T-helper 1 cell (primary cell): ENCODE data around the gene DALRD3.

ENCODE experiments used
- DNase-seq, 5 donors: peaks; one replicate each; pipeline ENCODE4 v3.0.0-alpha.2; 2012 to 2020

The DALRD3 gene

GRCh38 chr3:49004352-49005302 lies 13.8 kb downstream of the DALRD3 start:
- no peak for DNase-seq

- DNase-seq, result no peak
These were observed 17.2 kb downstream of the DALRD3 start for GRCh38 chr3:49001155-49001554.

DNA sequence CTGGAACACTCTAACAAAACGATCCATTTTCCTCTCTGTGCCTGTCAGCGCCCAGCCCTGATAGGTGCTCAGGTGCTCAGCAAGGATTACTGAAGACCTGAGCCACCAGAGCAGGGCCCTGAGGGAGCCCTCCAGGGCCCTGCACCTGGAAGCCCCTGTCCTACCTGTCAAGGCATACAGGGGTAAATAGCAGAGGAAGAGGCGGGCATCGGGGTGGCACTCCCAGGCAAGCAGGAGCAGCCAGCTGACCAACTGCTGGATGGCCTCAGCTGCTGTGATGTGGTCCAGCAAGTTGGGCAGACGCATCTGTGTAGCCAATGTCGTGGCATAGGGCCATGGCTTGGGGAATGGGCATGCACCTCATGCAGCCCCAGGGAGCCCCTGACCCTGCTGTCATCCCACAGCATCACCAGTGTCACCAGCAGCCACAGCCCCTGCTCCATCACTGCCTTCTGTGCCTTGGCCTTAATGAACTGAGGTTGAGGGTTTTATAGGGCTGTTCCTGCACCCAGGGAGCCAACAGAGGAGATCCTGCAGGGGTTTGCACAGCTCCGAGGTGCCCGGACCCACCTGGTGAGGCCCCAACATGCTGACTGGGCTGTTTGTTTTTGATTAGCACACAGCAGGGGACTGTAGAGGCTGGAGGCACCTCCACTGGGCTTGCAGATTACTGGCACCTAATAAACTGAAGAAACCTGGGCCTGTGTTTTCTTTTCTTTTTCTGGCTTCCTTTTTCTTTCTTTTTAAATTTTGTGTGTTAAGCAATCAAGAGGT lies 19.1 kb downstream of the DALRD3 start:
- DNase-seq, result no peak

- DNase-seq, result no peak
These were observed 20.4 kb downstream of the DALRD3 start for GRCh38 chr3:48997714-48998637.

DNA sequence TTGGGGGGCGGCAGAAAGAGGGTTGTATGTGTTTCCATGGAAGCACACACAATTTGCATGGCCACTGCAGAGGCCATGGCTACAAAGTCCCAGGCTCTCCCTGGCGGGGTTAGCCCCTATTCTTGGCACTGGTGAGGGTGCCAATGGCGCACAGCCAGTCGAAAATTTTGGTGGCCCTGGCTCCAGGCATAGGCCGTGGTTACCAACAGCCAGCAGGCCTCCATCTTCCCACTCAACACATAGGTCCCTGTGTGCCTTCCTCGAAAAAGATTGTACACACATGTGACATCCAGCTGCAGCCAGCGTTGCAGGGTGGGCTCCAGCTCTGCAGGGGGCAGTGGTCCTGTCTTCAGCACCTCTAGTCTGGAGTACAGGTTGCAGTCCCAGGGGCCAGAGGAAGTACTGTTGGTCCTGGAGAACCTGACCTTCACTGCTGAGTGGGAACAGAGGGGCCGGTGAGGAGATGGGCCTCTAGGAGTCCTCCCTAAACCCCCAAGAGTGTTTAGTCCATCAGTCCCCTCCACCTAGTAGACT lies 21.2 kb downstream of the DALRD3 start:
- DNase-seq, result no peak

- no peak for DNase-seq
These were observed 21.7 kb downstream of the DALRD3 start for GRCh38 chr3:48996640-48997039.

GRCh38 chr3:48993834-48994233 lies 24.5 kb downstream of the DALRD3 start:
- no peak for DNase-seq

DNA sequence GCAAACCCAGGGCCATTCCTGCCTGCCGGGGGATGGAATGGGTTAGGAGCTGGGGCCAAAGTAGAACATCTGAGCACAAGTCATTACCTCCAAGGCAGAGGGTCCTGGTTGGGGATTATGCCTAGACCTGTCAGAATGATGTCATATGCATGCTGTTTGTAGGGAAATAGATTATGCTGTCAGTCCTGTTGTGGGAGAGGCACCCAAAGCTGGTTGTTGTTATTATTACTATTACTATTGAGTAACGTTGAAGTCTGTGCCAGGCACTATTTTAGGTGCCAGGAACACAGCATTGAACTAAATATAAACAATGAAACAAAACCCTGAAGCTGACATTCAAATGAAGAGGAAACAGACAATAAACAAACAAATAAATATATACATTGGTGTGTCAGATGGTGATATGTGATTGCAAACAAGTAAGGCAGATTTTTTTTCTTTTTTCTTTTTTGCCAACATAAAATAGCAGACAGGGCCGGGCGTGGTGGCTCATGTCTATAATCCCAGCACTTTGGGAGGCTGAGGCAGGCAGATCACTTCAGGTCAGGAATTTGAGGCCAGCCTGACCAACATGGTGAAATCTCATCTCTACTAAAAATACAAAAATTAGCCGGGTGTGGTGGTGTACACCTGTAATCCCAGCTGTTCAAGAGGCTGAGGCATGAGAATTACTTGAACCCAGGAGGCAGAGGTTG lies 26.4 kb downstream of the DALRD3 start:
- no peak for DNase-seq

DNA sequence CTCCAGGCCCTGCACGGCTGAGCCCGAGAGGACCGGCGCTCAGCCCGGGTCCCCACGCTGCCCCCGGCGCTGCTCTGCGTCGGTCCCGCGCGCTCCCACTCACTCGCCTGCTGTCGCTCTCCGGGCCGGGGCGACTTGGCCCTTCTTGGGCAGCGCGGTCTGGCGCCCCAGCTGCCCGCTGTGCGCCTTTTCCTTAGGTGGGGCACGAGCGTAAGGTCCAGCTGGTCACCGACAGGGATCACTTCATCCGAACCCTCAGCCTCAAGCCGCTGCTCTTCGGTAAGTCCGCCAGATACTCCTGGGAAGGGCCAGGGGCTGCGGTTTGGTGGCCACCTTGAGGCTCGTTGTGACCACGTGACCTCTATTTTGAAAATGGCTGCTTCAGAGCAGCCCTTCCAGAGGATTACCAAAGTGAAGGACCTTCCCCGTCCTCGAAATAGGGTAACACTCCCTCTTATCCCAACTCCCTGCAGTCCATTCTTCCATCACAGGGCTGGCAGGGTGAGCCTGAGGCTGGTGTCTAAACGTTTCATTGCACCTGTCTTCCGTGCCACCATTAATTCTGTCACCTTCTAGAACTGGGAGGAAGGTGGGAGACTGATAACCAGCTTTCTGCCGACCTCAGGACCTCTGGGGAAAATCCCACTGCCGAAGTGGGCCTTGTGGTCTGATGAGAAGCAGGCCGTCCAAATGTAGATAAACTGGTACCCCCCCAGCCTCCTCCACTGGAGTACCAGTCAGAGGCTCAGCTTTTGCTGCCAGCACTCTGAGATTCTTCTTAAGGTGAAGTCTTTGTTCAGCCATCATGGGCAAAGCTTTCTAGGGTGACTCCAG lies 27.5 kb downstream of the DALRD3 start:
- peak in 3 of 5 donors; percentile 21 to 43 (median 22) for DNase-seq

DNA sequence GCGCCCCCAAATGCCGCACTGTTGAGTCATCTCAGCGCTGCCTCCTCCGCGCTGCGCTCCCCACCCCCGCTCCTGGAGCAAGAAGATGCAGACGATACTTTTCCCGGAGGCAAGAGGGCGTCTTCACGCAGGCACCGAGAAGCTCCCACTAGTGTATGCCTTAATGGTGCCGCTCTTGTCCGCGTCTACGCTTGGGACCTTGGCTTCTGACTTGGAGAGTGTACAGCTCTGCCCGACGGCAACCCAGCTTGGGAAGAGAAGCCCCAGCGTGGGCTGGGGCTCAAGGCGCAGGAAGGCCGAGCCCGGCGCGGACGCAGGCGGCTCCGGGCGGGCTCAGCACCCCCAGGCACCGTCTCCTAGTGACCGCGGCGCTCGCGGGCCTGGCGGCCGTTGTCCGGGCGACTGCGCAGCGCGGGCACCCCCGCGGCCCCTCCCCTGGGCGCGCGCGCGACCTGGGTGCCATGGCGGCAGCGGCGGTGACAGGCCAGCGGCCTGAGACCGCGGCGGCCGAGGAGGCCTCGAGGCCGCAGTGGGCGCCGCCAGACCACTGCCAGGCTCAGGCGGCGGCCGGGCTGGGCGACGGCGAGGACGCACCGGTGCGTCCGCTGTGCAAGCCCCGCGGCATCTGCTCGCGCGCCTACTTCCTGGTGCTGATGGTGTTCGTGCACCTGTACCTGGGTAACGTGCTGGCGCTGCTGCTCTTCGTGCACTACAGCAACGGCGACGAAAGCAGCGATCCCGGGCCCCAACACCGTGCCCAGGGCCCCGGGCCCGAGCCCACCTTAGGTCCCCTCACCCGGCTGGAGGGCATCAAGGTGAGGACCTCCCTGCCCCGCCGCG lies 28.4 kb downstream of the DALRD3 start, which contains the start of gene P4HTM:
Gene P4HTM, plus strand, starts transcription at position 446 of the 840 bp plus-strand sequence. Its CDS starts 16 bp downstream, at position 462.
- peak; percentile 46 to 76 (median 57) for DNase-seq

DNA sequence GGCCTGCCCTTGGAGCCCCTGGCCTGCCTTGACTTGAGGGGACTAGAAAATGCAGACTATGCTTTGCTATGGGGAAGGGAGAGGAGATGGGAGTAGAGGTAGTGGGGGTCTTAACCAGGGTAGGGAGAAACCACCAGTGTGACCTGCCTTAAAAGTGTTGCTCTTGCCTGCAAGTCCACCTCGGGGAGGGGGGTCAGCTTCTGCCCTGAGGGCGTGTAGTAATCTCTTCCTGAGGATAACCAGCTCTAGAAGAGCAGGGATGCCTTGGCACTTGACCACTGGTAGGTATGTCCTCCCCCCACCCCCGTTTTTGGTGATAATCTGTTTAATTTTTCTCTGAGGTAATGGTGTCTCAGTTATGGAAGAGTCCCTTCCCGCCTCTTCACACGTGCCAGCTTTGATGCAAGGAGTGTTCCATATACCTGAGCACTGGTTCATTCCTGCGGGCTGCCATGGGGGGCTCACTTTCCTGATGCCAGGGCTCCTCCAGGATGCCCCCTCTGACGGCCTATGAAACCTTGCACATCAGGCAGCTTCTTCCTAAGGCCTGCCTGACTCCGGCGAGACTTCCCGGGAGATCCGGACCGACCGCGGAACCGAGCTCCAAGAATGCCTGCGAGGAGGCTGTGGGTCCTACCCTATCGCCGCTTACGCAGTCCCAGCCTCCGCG lies 29.1 kb downstream of the DALRD3 start:
- no peak for DNase-seq

DNA sequence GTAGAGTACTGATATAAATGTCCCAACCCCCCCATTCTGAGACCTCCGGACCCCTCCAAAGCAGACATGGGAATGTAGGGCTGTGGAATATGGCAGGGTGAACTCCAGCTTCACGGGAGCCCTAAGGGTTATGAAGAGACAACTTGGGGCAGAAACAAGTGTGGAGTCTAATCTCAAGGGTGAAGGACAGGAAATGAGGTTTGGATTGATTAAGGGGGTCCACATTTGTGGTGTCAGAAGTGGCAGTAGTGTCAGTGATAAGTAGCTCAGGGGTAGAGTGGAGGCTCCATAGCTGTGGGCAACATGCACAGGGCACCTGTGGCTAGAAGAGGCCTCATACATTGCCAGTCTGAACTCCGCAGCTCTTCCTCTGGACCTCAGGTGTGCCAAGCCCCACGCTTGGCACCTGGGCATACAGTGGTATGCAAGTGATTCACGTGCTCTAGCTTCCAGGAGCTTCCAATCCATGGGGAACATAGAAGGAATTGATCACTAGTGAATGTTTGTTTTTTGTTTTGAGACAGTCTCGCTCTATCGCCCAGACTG lies 32.5 kb downstream of the DALRD3 start:
- DNase-seq, result no peak

DNA sequence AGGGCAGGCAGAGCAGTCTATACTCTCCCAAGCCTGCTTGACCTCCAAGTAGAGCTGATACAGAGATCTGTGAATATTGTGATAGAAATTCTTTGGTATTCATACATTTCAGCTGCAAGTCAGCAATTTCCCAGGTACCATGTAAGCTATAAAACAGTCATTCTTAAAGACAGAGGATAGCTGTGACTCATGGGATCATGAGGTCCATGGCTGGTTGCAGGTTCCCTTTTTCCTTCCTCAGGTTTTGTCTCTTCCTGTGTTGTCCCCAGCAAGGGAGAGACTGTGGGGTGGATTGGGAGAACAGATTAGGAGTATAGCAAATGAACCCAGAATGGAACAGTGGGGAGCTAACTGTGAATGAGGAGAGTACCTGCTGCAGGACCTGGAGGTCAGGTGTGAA lies 33.7 kb downstream of the DALRD3 start:
- no peak for DNase-seq

GRCh38 chr3:48983096-48983495 lies 35.3 kb downstream of the DALRD3 start:
- DNase-seq, result no peak

GRCh38 chr3:48982686-48983085 lies 35.7 kb downstream of the DALRD3 start:
- DNase-seq, result no peak

GRCh38 chr3:48982016-48982415 lies 36.4 kb downstream of the DALRD3 start:
- no peak for DNase-seq

DNA sequence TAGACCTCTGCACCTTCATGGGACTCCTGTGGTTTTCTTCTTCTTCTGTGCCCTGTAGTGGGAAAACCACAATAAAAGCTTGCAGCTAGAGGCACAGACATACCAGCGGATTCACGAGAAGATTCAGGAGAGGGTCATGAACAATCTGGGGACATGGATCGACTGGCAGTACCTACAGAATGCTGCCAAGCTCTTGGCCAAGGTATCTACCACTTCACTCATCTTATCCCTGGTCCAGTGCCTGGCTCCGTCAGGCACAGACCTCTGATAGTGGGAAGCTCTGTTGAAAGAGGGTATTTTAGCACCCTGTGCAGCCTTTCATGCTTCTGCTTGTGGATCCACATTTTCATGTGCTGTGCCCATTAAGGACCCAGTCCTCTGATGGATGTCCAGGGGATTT lies 38.1 kb downstream of the DALRD3 start:
- DNase-seq, result no peak

- DNase-seq, result no peak
These were observed 38.9 kb downstream of the DALRD3 start for GRCh38 chr3:48979451-48979850.
